ENCODE results near the gene GJD3. TPM values are rescaled to one million over a fixed set of nuclear protein-coding genes. Genes with fewer than 3 reads are reported as not detected.
A peak's percentile ranks its signal among the peaks of the same experiment; 100 is the strongest.

GJD3 gene
- total and polyA plus RNA-seq, 8 donors: 0.18 to 3.6 (median 3.0) TPM; not detected in 5

DNA sequence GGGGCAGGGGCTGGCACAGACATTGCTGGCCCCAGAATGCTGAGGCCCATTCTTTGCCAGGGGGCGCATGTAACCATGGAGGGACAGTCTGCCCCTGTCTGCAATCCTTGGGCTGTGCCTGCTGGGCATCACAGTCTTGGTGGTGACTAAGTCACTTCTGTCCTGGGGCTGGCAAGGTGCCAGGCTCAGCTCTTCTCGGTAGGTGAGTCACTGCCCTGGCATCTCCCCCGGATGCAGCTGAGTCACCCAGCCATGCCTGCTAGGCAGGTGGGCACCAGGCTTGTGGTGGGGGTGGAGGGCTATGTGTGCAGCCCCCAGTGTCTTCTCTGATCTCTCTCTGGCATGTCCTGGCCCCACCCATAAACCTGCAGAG, 50.0 kb downstream of the GJD3 start:
- Histone ChIP-seq H3K27me3 (no peaks in the 10 kb centered on the region), H3K4me1 (peaks cover 68 to 94% of the 10 kb centered on the region in 2 donors), H3K9me3 (no peaks in the 10 kb centered on the region), H3K27ac (peak overlapping the region; percentile 54 to 100), H3K36me3 (no peaks in the 10 kb centered on the region), H3K4me3 (no peak overlapping the region)
- ATAC-seq (peak; percentile 30), DNase-seq (peak in 3 of 4 donors; percentile 79 to 99 (median 93))
- TF ChIP-seq, protein P1, sequence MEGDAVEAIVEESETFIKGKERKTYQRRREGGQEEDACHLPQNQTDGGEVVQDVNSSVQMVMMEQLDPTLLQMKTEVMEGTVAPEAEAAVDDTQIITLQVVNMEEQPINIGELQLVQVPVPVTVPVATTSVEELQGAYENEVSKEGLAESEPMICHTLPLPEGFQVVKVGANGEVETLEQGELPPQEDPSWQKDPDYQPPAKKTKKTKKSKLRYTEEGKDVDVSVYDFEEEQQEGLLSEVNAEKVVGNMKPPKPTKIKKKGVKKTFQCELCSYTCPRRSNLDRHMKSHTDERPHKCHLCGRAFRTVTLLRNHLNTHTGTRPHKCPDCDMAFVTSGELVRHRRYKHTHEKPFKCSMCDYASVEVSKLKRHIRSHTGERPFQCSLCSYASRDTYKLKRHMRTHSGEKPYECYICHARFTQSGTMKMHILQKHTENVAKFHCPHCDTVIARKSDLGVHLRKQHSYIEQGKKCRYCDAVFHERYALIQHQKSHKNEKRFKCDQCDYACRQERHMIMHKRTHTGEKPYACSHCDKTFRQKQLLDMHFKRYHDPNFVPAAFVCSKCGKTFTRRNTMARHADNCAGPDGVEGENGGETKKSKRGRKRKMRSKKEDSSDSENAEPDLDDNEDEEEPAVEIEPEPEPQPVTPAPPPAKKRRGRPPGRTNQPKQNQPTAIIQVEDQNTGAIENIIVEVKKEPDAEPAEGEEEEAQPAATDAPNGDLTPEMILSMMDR (IDR thresholded peaks at IDR 0.05): no peak
- intact Hi-C loops (cut with DNase I): no loop called here

DNA sequence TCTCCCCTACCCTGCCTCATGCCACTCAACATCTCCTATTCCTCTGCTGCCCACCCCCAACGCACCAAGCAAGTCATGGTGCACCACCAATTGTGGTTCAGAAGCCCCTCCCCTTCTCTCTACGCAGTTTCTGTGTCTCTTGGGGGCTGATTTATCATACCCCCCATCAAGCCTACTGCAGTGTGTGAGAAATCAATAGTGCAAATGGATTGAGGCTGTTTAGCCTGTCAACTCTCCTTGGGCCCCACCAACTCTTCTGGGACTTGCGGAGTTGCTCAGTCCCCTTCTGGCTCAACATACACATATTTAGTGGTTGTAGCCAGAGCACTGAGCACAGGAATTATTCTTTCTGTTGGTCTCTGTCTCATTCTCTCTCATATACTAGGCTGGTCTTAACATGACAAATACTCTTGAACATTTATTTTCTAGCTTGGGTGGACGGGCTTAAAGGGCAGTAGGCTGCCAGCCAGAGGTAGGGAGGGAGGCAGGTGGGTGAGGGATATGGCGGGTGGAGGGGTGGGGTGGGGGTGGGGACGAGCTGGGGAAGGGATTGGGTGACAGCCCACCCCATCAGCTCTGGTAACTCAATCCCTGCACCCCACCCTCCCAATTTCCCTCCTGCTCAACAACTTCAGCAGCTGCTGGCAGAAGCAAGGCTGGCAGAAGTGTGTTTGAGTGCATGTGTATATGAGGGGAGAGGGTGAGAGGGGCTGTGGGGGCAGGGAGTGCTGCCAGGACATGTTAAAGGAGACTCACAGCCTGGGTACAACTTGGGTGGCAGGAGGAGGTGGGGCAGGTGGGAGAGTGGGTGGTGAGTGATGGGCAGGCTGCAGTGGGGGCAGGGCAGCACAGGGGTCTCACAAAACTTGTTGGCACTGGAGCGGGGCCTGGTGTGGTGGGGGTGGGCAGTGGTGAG, 50.6 kb downstream of the GJD3 start:
- Histone ChIP-seq H3K36me3 (no peaks in the 10 kb centered on the region), H3K27ac (peak overlapping the region; percentile 54 to 100), H3K4me1 (peaks cover 75 to 94% of the 10 kb centered on the region in 2 donors), H3K4me3 (no peak overlapping the region), H3K9me3 (no peaks in the 10 kb centered on the region), H3K27me3 (no peaks in the 10 kb centered on the region)
- ATAC-seq (no peak), DNase-seq (peak in 2 of 4 donors; percentile 46 to 78)
- intact Hi-C loops (cut with DNase I): no loop called here
- TF ChIP-seq, protein P1 (IDR thresholded peaks at IDR 0.05): no peak

Other genes with a start within 250 kb of the GJD3 start
- 100 to 1,000 TPM in 1 of 2 donors, 10 to 100 TPM in 1; 84.1 to 112 TPM for gene MSL1, start 242.8 kb downstream of the GJD3 start, total RNA-seq
- 100 to 1,000 TPM; 174 to 203 (median 192) TPM for gene MSL1, start 242.8 kb downstream of the GJD3 start, polyA plus RNA-seq (ENCODE audit: insufficient read length in 6 of 6)
- 10 to 100 TPM; 63.4 to 98.8 TPM for gene CASC3, start 224.2 kb downstream of the GJD3 start, total RNA-seq
- gene CASC3, start 224.2 kb downstream of the GJD3 start, polyA plus RNA-seq (ENCODE audit: insufficient read length in 6 of 6): 100 to 1,000 TPM; 110 to 136 (median 129) TPM
- 10 to 100 TPM in 1 of 2 donors, 1 to 10 TPM in 1; 7.4 to 13.1 TPM for gene RAPGEFL1, start 187.3 kb downstream of the GJD3 start, total RNA-seq
- 10 to 100 TPM in 1 of 6 donors, 1 to 10 TPM in 5; 6.3 to 10.3 (median 7.5) TPM for gene RAPGEFL1, start 187.3 kb downstream of the GJD3 start, polyA plus RNA-seq (ENCODE audit: insufficient read length in 6 of 6)
- 10 to 100 TPM; 35.5 to 35.8 TPM for gene WIPF2, start 145.4 kb downstream of the GJD3 start, total RNA-seq
- 10 to 100 TPM; 29.0 to 34.4 (median 30.8) TPM for gene WIPF2, start 145.4 kb downstream of the GJD3 start, polyA plus RNA-seq (ENCODE audit: insufficient read length in 6 of 6)
- gene CDC6, start 76.9 kb downstream of the GJD3 start, total RNA-seq: 10 to 100 TPM; 12.8 to 24.1 TPM
- gene CDC6, start 76.9 kb downstream of the GJD3 start, polyA plus RNA-seq (ENCODE audit: insufficient read length in 6 of 6): 10 to 100 TPM; 15.6 to 25.9 (median 20.3) TPM
- 10 to 100 TPM; 54.7 to 62.6 TPM for gene RARA, start 55.6 kb downstream of the GJD3 start, total RNA-seq
- 10 to 100 TPM; 45.5 to 58.6 (median 52.4) TPM for gene RARA, start 55.6 kb downstream of the GJD3 start, polyA plus RNA-seq (ENCODE audit: insufficient read length in 6 of 6)
- gene TOP2A, start 53.2 kb upstream of the GJD3 start, total RNA-seq: 10 to 100 TPM; 18.1 to 40.0 TPM
- gene TOP2A, start 53.2 kb upstream of the GJD3 start, polyA plus RNA-seq (ENCODE audit: insufficient read length in 6 of 6): 100 to 1,000 TPM; 116 to 314 (median 158) TPM
- 100 to 1,000 TPM; 333 to 407 TPM for gene IGFBP4, start 78.7 kb upstream of the GJD3 start, total RNA-seq
- gene IGFBP4, start 78.7 kb upstream of the GJD3 start, polyA plus RNA-seq (ENCODE audit: insufficient read length in 6 of 6): 100 to 1,000 TPM; 207 to 257 (median 227) TPM
- gene TNS4, start 136.9 kb upstream of the GJD3 start, total RNA-seq: 1 to 10 TPM in 1 of 2 donors, under 1 TPM in 1; 0.23 to 1.6 TPM
- under 1 TPM in 4 of 6 donors, not detected in 2; 0.03 to 0.18 (median 0.13) TPM for gene TNS4, start 136.9 kb upstream of the GJD3 start, polyA plus RNA-seq (ENCODE audit: insufficient read length in 6 of 6)
- 1 to 10 TPM in 1 of 2 donors, under 1 TPM in 1; 0.35 to 1.6 TPM for gene CCR7, start 200.7 kb upstream of the GJD3 start, total RNA-seq
- 1 to 10 TPM in 2 of 6 donors, under 1 TPM in 4; 0.48 to 1.3 (median 0.79) TPM for gene CCR7, start 200.7 kb upstream of the GJD3 start, polyA plus RNA-seq (ENCODE audit: insufficient read length in 6 of 6)